NCI-H446 (cell line): ENCODE results near the gene NKPD1.

Experiments
- DNase-seq, 2 experiments: peaks; one replicate each; lab custom pipeline; 2025; lab: John Stamatoyannopoulos, UW

NKPD1 gene

DNA sequence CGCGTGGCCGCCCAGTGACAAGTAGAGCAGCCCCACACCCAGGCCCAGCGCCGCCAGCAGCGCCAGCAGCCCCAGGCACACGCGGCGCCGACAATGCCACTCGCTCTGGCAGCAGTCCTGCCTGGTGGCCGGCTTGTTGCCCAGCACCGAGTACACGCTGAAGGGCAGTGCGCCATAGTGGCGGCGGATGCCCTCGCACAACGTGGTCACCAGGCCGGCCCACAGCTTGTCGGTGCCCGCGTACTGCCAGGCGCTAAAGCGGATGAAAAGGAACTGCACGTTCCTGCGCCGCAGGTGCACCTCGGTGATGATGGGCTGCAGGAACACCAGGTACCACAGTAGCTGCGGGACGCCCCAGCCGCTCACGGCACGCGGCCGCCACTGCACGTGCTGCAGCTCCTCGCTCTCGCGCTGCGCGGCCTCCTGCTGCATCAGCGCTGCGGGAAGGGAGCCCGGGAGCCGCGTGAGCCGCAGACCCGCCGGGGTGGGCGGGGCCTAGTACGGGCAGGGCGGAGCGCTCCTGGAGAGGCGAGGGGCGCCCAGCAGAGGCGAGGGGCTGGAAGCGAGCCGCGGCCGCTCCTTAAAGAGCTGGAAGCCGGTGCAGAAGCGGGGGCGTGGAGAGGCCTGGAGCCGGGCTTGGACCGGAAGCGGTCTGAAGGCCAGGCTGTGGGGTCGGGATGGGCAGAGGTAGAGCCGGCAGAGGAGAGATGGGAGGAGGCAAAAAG is 7.3 kb downstream of the NKPD1 start:
- no peak for DNase-seq

GRCh38 chr19:45152504-45153338 is 8.1 kb downstream of the NKPD1 start:
- DNase-seq = no peak

- no peak for DNase-seq
These were observed 8.8 kb downstream of the NKPD1 start for GRCh38 chr19:45151821-45152503.

- no peak for DNase-seq
These were observed 9.5 kb downstream of the NKPD1 start for GRCh38 chr19:45151320-45151719.

- DNase-seq = no peak
These were observed 10.0 kb downstream of the NKPD1 start for GRCh38 chr19:45150751-45151281.

GRCh38 chr19:45150180-45150579 is 10.6 kb downstream of the NKPD1 start:
- no peak for DNase-seq

- no peak for DNase-seq
These were observed 11.7 kb downstream of the NKPD1 start for GRCh38 chr19:45149129-45149528.

DNA sequence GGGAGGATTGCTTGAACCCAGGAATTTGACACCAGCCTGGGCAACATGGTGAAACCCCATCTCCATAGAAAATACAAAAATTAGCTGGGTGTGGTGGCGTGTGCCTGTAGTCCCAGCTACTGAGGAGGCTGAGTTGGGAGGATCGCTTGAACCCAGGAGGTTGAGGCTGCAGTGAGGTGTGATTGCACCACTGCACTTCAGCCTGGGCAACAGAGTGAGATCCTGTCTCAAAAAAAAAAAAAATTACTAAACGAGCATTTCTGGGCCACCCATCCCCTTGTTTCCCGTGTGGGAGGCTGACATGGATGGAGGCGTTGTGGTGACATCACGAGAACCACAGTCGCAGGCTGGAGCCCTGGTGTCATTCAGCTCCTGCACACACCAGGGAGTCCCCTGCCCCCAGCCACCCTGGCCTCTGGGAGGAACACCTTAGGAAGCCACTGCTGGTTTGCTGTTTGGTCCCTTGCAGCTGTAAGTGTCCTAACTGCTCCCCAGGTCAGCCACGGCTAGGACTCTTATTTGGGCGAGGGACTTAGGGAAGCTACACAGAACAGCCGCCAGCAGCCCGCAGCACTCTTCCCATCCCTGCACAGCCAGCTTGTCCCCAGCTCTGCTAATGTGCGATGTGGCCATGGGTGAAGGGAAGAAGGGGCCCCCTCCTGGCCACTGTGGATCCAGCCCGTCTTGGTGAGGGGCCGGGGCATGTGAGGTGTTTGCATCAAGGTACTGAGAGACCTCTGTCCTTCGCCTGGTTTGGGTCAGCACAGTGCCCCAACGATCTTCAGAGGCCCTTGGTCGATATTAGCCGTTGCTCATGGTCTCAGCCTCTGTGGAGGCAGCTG is 12.7 kb downstream of the NKPD1 start:
- no peak for DNase-seq

- no peak for DNase-seq
These were observed 14.0 kb downstream of the NKPD1 start for GRCh38 chr19:45146741-45147205.

DNA sequence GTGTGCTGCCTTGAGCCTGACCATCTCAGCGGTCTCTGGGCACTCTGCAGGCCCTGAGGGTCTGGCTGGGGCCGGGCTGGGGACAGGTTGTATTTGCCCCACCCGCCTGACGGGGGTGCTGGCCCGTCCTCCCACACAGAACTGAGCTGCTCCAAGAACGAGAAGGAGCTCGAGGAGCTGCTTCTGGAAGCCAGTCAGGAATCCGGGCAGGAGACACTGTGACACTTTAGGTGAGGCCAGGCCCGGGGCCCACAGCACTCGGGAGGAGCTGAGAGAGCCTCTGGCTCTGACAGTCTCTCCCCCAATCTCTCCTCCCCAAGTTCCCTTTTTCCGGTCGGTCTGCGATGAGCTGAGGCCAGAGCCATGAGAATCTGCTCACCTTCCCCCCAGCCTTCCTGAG is 14.5 kb downstream of the NKPD1 start:
- no peak for DNase-seq

DNA sequence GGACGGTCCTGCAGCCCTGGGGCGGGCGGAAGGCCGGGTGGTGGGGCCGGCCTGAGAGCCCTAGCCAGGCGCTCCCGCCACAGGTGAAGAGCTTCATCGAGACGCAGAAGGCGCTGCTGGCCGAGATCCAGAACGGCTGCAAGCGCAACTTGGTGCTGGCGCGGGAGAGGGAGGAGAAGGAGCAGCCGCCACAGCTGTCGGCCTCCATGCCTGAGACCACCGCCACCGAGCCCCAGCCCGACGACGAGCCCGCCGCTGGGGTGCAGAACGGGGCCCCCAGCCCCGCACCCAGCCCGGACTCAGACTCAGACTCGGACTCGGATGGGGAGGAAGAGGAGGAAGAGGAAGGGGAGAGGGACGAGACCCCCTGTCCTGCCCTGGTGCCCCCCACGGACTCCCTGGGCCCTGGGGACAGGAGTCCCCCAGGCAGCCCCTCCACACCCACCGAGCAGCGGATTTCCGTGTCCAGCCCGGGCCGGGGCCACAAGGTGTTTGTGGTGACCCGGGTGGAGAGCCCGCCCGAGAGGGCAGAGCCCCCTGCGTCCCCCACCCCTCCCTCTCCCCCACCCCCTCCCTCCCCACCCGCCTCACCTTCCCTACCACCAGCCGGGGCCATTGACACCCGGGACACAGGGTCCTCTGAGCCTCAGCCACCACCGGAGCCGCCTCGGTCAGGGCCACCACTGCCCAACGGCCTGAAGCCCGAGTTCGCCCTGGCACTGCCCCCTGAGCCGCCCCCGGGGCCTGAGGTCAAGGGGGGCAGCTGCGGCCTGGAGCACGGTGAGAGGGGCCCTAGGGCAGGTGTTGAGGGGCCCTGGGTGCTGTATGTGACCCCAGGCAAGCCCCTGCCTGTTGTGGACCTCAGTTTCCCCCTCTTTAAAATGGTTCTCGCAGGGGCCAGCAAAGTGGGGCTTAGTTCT is 15.3 kb downstream of the NKPD1 start:
- no peak for DNase-seq

GRCh38 chr19:45144431-45145269 is 16.1 kb downstream of the NKPD1 start:
- DNase-seq = no peak

- DNase-seq = no peak
These were observed 18.1 kb downstream of the NKPD1 start for GRCh38 chr19:45142726-45143110.

DNA sequence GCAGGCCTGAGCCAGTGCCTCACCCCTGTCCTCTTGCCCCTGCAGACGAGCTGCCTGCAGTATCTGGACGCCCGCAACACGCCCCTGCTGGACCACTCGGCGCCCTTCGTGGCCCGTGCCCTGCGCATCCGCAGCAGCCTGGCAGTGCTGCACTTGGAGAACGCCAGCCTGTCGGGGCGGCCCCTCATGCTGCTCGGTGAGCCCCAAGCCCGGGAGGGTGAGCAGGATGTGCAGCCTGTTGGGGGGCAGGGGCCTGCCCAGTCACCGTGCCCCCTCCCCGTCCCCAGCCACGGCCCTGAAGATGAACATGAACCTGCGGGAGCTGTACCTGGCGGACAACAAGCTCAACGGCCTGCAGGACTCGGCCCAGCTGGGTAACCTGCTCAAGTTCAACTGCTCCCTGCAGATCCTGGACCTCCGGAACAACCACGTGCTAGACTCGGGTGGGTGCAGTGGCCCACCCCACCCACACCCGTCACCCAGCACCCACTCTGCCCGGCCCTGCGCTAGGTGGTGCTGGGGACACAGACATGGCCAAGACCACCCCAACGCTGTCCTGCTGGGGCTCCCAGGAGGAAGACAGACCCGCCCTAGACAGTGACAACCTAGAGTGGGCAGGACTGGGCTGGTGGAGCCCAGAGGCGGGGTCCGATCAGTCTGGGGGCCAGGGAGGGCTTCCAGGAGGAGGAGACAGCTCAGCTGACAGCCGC is 18.6 kb downstream of the NKPD1 start:
- no peak for DNase-seq

DNA sequence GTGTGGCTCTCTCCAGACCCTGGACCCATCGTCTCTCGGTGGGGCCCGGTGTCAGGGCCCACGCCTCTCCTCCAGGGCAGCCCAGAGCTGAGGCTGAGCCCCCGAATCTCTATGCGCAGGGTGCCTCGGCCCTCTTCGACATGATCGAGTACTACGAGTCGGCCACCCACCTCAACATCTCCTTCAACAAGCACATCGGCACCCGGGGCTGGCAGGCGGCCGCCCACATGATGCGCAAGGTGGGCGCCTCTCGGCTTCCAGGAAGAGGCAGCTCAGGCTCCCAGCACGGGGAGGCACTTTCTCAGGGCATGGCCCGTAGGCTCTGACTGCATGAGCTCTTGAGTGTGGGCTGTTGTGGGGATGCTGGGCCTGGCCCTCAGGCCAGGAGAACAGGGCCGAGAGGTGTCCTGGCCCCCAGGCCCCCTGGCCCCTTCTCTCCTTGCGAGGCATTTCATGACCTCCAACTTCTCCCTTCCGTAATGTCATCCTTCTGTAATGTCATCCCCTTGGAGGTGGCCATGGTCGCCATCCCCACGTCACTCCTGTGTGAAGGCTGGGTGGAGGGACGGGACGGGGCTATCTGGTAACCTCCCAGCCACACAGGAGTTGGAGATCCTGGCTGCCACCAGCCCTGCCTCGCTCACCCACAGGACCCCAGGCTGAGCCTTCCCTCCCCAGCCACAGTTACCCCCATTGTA is 19.4 kb downstream of the NKPD1 start:
- DNase-seq = no peak

DNA sequence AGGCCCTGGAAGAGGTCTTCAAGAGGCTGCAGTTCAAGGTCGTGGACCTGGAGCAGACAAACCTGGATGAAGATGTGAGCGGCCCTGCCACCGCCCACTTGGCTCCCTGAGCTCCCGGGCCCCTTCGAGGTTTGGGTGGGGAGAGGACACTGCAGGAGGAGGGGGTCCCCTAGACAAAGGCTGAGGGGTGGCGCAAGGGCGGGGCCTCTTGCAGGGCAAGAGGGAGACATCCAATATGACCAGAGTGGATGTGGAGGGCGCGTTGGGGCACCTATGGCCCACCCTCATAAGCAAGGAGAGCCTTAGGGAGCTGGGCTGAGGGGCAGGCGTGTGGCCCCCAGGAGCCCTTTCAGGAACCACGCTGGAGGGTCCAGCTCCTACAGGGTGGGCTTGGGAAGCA is 20.2 kb downstream of the NKPD1 start:
- DNase-seq = no peak

- DNase-seq = no peak
These were observed 20.7 kb downstream of the NKPD1 start for GRCh38 chr19:45140144-45140503.
